IMR-90 (cell line): ENCODE data around the gene CFAP300. TPM values are rescaled to one million over a fixed set of nuclear protein-coding genes. Genes with fewer than 3 reads are reported as not detected.

Experiments used
- ATAC-seq: fragments of 200-7000 bp; cut with Tn5 transposase; 2 replicates; pipeline ENCODE4 v1.9.1; 2020; ENCODE audit warnings: low read depth, mild to moderate bottlenecking, moderate library complexity
- BruUV-seq: library from RNA; stranded (reverse); fragments of 400-500 nt; replicated peaks from 2 replicates; lab custom pipeline; 2021; lab: Mats Ljungman, UMichigan
- CTCF ChIA-PET: fragments of 300-600 bp; formaldehyde crosslinking; extraction: SDS; loops from one replicate; lab custom pipeline; 2021; ENCODE audit warnings: antibody characterized with exemption; lab: Yijun Ruan, JAX
- POLR2A ChIA-PET: fragments of 300-600 bp; sonication (Branson Sonifier 250); formaldehyde crosslinking; loops from one replicate; lab custom pipeline; 2022; ENCODE audit warnings: antibody characterized with exemption; ENCODE audit not compliant: unreplicated experiment; lab: Charles Lee
- DNase-seq: peaks from one replicate; pipeline ENCODE4 v3.0.0; 2013
- H2AFZ ChIP-seq: replicated peaks from 2 replicates; pipeline ENCODE3; 2013; ENCODE audit warnings: low read length, mild to moderate bottlenecking; ENCODE audit not compliant: poor library complexity
- H2AK5ac ChIP-seq: 2 replicates; pipeline ENCODE4 v1.6.1; 2013; ENCODE audit warnings: low read depth, low read length, inconsistent platforms
- H2AK9ac ChIP-seq: replicated peaks from 2 replicates; pipeline ENCODE3; 2013; ENCODE audit warnings: mild to moderate bottlenecking, low read depth, low read length, moderate library complexity; ENCODE audit not compliant: poor library complexity
- H2BK120ac ChIP-seq: 2 replicates; pipeline ENCODE4 v1.6.1; 2013; ENCODE audit warnings: low read depth, low read length, inconsistent platforms
- H2BK15ac ChIP-seq: 3 replicates; pipeline ENCODE4 v1.6.1; 2013; ENCODE audit warnings: low read depth, low read length, inconsistent platforms
- H2BK20ac ChIP-seq: 2 replicates; pipeline ENCODE4 v1.6.1; 2013; ENCODE audit warnings: low read depth, mild to moderate bottlenecking, inconsistent platforms, low read length, moderate library complexity
- H2BK5ac ChIP-seq: 2 replicates; pipeline ENCODE4 v1.6.1; 2013; ENCODE audit warnings: mild to moderate bottlenecking, low read depth, low read length, inconsistent platforms; ENCODE audit not compliant: poor library complexity, severe bottlenecking
- H3K14ac ChIP-seq: replicated peaks from 2 replicates; pipeline ENCODE4 v1.6.1; 2013; ENCODE audit warnings: low read depth, low read length, inconsistent platforms
- H3K18ac ChIP-seq: 2 replicates; pipeline ENCODE4 v1.6.1; 2013; ENCODE audit warnings: low read depth, low read length, control low read depth
- H3K23ac ChIP-seq: 2 replicates; pipeline ENCODE4 v1.6.1; 2013; ENCODE audit warnings: low read depth, low read length, inconsistent platforms
- H3K27ac ChIP-seq: 2 replicates; pipeline ENCODE4 v1.5.1; 2013; ENCODE audit warnings: mild to moderate bottlenecking, control low read depth, low read length; ENCODE audit not compliant: insufficient read depth
- H3K27me3 ChIP-seq: 2 replicates; pipeline ENCODE4 v1.6.1; 2013; ENCODE audit warnings: low read length; ENCODE audit not compliant: control insufficient read depth, insufficient read depth
- H3K36me3 ChIP-seq: 2 replicates; pipeline ENCODE4 v1.6.1; 2013; ENCODE audit warnings: low read length, mixed read lengths; ENCODE audit not compliant: control insufficient read depth, insufficient read depth
- H3K4ac ChIP-seq: 2 replicates; pipeline ENCODE4 v1.6.1; 2013; ENCODE audit warnings: low read depth, low read length, inconsistent platforms
- H3K4me1 ChIP-seq: 2 replicates; pipeline ENCODE4 v1.6.1; 2013; ENCODE audit warnings: low read length, mixed read lengths; ENCODE audit not compliant: control insufficient read depth, insufficient read depth
- H3K4me2 ChIP-seq: 2 replicates; pipeline ENCODE4 v1.6.1; 2013; ENCODE audit warnings: low read depth, mild to moderate bottlenecking, control low read depth, low read length, moderate library complexity
- H3K4me3 ChIP-seq: 2 replicates; pipeline ENCODE4 v1.5.1; 2013; ENCODE audit warnings: low read depth, mild to moderate bottlenecking, control low read depth, low read length, moderate library complexity; ENCODE audit not compliant: insufficient read depth
- H3K56ac ChIP-seq: 2 replicates; pipeline ENCODE4 v1.6.1; 2013; ENCODE audit warnings: low read length, inconsistent platforms; ENCODE audit not compliant: insufficient read depth; ENCODE audit errors: extremely low read depth
- H3K79me1 ChIP-seq, 2 experiments: 2 replicates each; pipeline ENCODE4 v1.6.1; 2013; ENCODE audit warnings: low read length in 2 of 2, inconsistent platforms in 1 of 2, low read depth in 1 of 2
- H3K9ac ChIP-seq: 2 replicates; pipeline ENCODE4 v1.6.1; 2013; ENCODE audit warnings: low read depth, low read length, control low read depth
- H3K9me1 ChIP-seq: 2 replicates; pipeline ENCODE4 v1.6.1; 2013; ENCODE audit warnings: low read length, inconsistent platforms; ENCODE audit not compliant: insufficient read depth
- H3K9me3 ChIP-seq: 2 replicates; pipeline ENCODE4 v1.6.1; 2013; ENCODE audit warnings: low read length; ENCODE audit not compliant: control insufficient read depth, insufficient read depth
- H4K20me1 ChIP-seq: 2 replicates; pipeline ENCODE4 v1.6.1; 2013; ENCODE audit warnings: low read length, inconsistent platforms; ENCODE audit not compliant: insufficient read depth
- H4K5ac ChIP-seq: 2 replicates; pipeline ENCODE4 v1.6.1; 2013; ENCODE audit warnings: mild to moderate bottlenecking, low read depth, low read length, control low read depth
- H4K8ac ChIP-seq, 2 experiments: 2 replicates each; pipeline ENCODE4 v1.6.1; 2013; ENCODE audit warnings: low read depth in 2 of 2, low read length in 2 of 2, control low read depth in 1 of 2, inconsistent platforms in 1 of 2
- H4K91ac ChIP-seq: 2 replicates; pipeline ENCODE4 v1.6.1; 2013; ENCODE audit warnings: low read depth, low read length, inconsistent platforms; ENCODE audit not compliant: insufficient read depth
- CEBPB ChIP-seq: IDR thresholded peaks from 2 replicates; pipeline ENCODE4 v1.6.1; 2012; ENCODE audit warnings: low read depth, low read length, improper control_type of control experiment
- CHD1 ChIP-seq: IDR thresholded peaks from 2 replicates; pipeline ENCODE4 v1.6.1; 2012; ENCODE audit warnings: low read depth, low read length, improper control_type of control experiment
- MAFK ChIP-seq: IDR thresholded peaks from 2 replicates; pipeline ENCODE4 v1.6.1; 2012; ENCODE audit warnings: low read depth, low read length, improper control_type of control experiment
- MXI1 ChIP-seq: IDR thresholded peaks from 2 replicates; pipeline ENCODE4 v1.6.1; 2012; ENCODE audit warnings: low read depth, mild to moderate bottlenecking, low read length, moderate library complexity, borderline replicate concordance
- POLR2A ChIP-seq: IDR thresholded peaks from 2 replicates; pipeline ENCODE4 v1.6.1; 2012; ENCODE audit warnings: mild to moderate bottlenecking, low read depth, low read length
- RAD21 ChIP-seq: IDR thresholded peaks from 2 replicates; pipeline ENCODE4 v1.6.1; 2012; ENCODE audit warnings: low read length, improper control_type of control experiment
- SMC3 ChIP-seq: fragments of 150-350 bp; IDR thresholded peaks from 2 replicates; pipeline ENCODE4 v1.6.1; 2016; ENCODE audit warnings: low read depth, mild to moderate bottlenecking, antibody characterized with exemption, low read length, moderate library complexity
- WGBS, 2 experiments: methylation state at CpG; one replicate each; pipeline versions ENCODE4 v1.1.5 to v1.1.7; 2013; ENCODE audit warnings: missing lambda C conversion rate in 2 of 2; ENCODE audit not compliant: insufficient read length in 1 of 2; ENCODE audit errors: extremely low coverage in 2 of 2; 5-methylcytosine and 5-hydroxymethylcytosine counted together
- dilution Hi-C: fragments of 300-500 bp; cut with HindIII; formaldehyde crosslinking; loops from one replicate; pipeline ENCODE4 v1.14.3; 2018; ENCODE audit warnings: low sequenced_read_pairs; ENCODE audit not compliant: unreplicated experiment
- in situ Hi-C: fragments of 300-500 bp; cut with MboI; formaldehyde crosslinking; loops from 3 replicates; pipeline ENCODE4 v1.14.3; 2019; ENCODE audit warnings: low sequenced_read_pairs, inconsistent platforms, mixed read lengths
- intact Hi-C: fragments of 100-400 bp; cut with micrococcal nuclease; formaldehyde crosslinking; loops from 2 replicates; pipeline ENCODE4 v1.10.0; 2022
- polyA plus RNA-seq, 3 experiments: library from polyadenylated mRNA; depleted of rRNA; stranded (reverse); fragments of >200 nt; gene quantifications; 2 replicates each; pipeline ENCODE4 v1.2.3, GENCODE V29; 2012; ENCODE audit warnings: low replicate concordance in 1 of 3
- total RNA-seq: library from RNA; depleted of rRNA; stranded (reverse); fragments of >200 nt; gene quantifications from 2 replicates; pipeline ENCODE4 v1.2.3, GENCODE V29; 2012

The CFAP300 gene
- total and polyA plus RNA-seq, 2 of the 4 experiments (the other 2 are of a cell fraction), result 0.90 to 1.8 TPM

GRCh38 chr11:102046841-102047240 is 396 bp upstream of the CFAP300 start:
- no peaks in the 10 kb centered on the region for H3K79me1 ChIP-seq
- no peaks in the 10 kb centered on the region for H3K36me3 ChIP-seq
- H3K14ac ChIP-seq, result peak overlapping the region; percentile 88; the same call in 1 of the 2 replicates
- H2AFZ ChIP-seq, result peak overlapping the region; percentile 97
- H3K4ac ChIP-seq, result peak overlapping the region; percentile 79; the same call in 1 of the 2 replicates
- peak overlapping the region; percentile 66 to 92 for H4K8ac ChIP-seq
- ChIA-PET POLR2A (no interaction called here), CTCF (interaction anchor here (0.6 kb wide), 1 partner anchor 33 kb away, joined by 3 read pairs; no protein-coding TSS in a partner anchor)
- H3K4me1 ChIP-seq, result no peaks in the 10 kb centered on the region
- peak overlapping the region; percentile 59 for H3K9ac ChIP-seq
- peak overlapping the region; percentile 60; the same call in 1 of the 2 replicates for H3K56ac ChIP-seq
- peak overlapping the region; percentile 88 for H3K4me2 ChIP-seq
- peak overlapping the region; percentile 15 for H2BK5ac ChIP-seq
- TF ChIP-seq MXI1 (no peak), CHD1 (no peak), SMC3 (no peak), CEBPB (no peak), RAD21 (no peak), MAFK (no peak), POLR2A (no peak)
- H2AK9ac ChIP-seq, result peak overlapping the region; percentile 56
- no peaks in the 10 kb centered on the region for H3K9me1 ChIP-seq
- intact Hi-C loops, result no loop called here
- H2BK15ac ChIP-seq, result peak overlapping the region; percentile 73; the same call in 1 of the 3 replicates
- H4K20me1 ChIP-seq, result no peaks in the 10 kb centered on the region
- no CpG with 5 or more reads among the region's 4 CpGs for WGBS, 2 experiments
- no TSS peak for BruUV-seq
- in situ Hi-C loops, result no loop called here
- peak overlapping the region; percentile 81 for H2BK120ac ChIP-seq
- no peak overlapping the region; the same call in 1 of the 2 replicates for H3K23ac ChIP-seq
- no peak overlapping the region for H4K91ac ChIP-seq
- H2BK20ac ChIP-seq, result no peak overlapping the region
- H3K18ac ChIP-seq, result peak overlapping the region; percentile 42; the same call in 1 of the 2 replicates
- DNase-seq (peak; percentile 25), ATAC-seq (peak; percentile 19)
- H4K5ac ChIP-seq, result peak overlapping the region; percentile 66
- no peaks in the 10 kb centered on the region for H3K9me3 ChIP-seq
- peak overlapping the region; percentile 77 for H3K4me3 ChIP-seq
- dilution Hi-C loops, result no loop called here
- peak overlapping the region; percentile 22 for H3K27ac ChIP-seq
- no peak overlapping the region for H2AK5ac ChIP-seq
- no peaks in the 10 kb centered on the region for H3K27me3 ChIP-seq
